A673 (cell line): ENCODE data around the gene CCDC34.

ENCODE experiments used
- CTCF ChIP-seq: fragments of 300-800, 200-600 bp; sonication (generic); conservative IDR thresholded peaks from 2 replicates; pipeline ENCODE4 v1.5.1; 2017; ENCODE audit warnings: low read depth, mild to moderate bottlenecking, antibody characterized with exemption, low read length, moderate library complexity, mixed read lengths
- EZH2 ChIP-seq: fragments of 200-600 bp; sonication (generic); IDR thresholded peaks from 2 replicates; pipeline ENCODE4 v1.6.1; 2017; ENCODE audit warnings: borderline replicate concordance, low read depth, mild to moderate bottlenecking, mixed read lengths, antibody characterized with exemption, low read length; ENCODE audit not compliant: poor library complexity, severe bottlenecking

GRCh38 chr11:27381238-27381666 is 18.2 kb upstream of the CCDC34 start:
- no peak for TF ChIP-seq CTCF
- TF ChIP-seq EZH2 = no peak
